ENCODE data around the gene NOX3. TPM values are rescaled to one million over a fixed set of nuclear protein-coding genes. Genes with fewer than 3 reads are reported as not detected.

NOX3 gene
- total RNA-seq, 1 experiment from 2014 or later = not detected

- TF ChIP-seq CTCF (conservative IDR thresholded peaks at IDR 0.05) = no peak
- no peak overlapping the region for H3K9ac ChIP-seq (ENCODE audit: extremely low read depth, insufficient read length, low read length)
- no peaks in the 10 kb centered on the region for H3K79me1 ChIP-seq (ENCODE audit: insufficient read depth, low read depth, low read length, poor library complexity, severe bottlenecking)
- no peak overlapping the region for H3K23ac ChIP-seq (ENCODE audit: insufficient read length, low read depth, low read length)
- H4K20me1 ChIP-seq (ENCODE audit: control insufficient read depth, insufficient read depth, insufficient read length) = no peaks in the 10 kb centered on the region
- H3K4ac ChIP-seq (ENCODE audit: low read depth, low read length) = no peak overlapping the region
- H2BK12ac ChIP-seq (ENCODE audit: insufficient read length, low read depth, low read length) = no peak overlapping the region
- H4K91ac ChIP-seq (ENCODE audit: insufficient read length, low read depth, low read length) = no peak overlapping the region
- H2BK120ac ChIP-seq (ENCODE audit: low read depth, low read length, poor library complexity, severe bottlenecking) = no peak overlapping the region
- no peaks in the 10 kb centered on the region for H3K23me2 ChIP-seq (ENCODE audit: insufficient read length, low read depth, low read length, poor library complexity, severe bottlenecking)
- Mint-ChIP-seq H3K4me3 (no peak overlapping the region), H3K36me3 (ENCODE audit: insufficient read depth in 1 of 3, low read depth in 3 of 3) (no peaks in the 10 kb centered on the region), H3K9me3 (no peaks in the 10 kb centered on the region), H3K27me3 (ENCODE audit: low read depth) (no peaks in the 10 kb centered on the region; the same call in 1 of the 2 replicates), H3K27ac (no peak overlapping the region), H3K4me1 (peaks cover 12 to 19% of the 10 kb centered on the region in 2 experiments)
- H3K27me3 ChIP-seq (ENCODE audit: insufficient read depth, low read length) = no peaks in the 10 kb centered on the region
- no peak overlapping the region for H3K56ac ChIP-seq (ENCODE audit: insufficient read length, low read depth, low read length)
- no peak overlapping the region for H2AFZ ChIP-seq (ENCODE audit: low read length)
- H3K79me2 ChIP-seq (ENCODE audit: insufficient read depth, low read length) = no peaks in the 10 kb centered on the region
- H3K27ac ChIP-seq (ENCODE audit: insufficient read length, low read depth, low read length) = no peak overlapping the region
- no peak overlapping the region for H3K4me2 ChIP-seq (ENCODE audit: insufficient read depth, insufficient read length, low read length)
- no peak overlapping the region for H4K5ac ChIP-seq (ENCODE audit: insufficient read length, low read depth, low read length)
- no peak overlapping the region for H2BK5ac ChIP-seq (ENCODE audit: insufficient read length, low read length)
- H2BK15ac ChIP-seq (ENCODE audit: low read depth, low read length) = no peak overlapping the region
- WGBS (ENCODE audit: extremely low coverage, insufficient read length, low lambda C conversion rate) = no CpG with 5 or more reads among the region's 4 CpGs
- no peak overlapping the region for H3K18ac ChIP-seq (ENCODE audit: insufficient read length, low read depth, low read length)
- no peak overlapping the region for H3K14ac ChIP-seq (ENCODE audit: insufficient read depth, low read length)
- H3K4me1 ChIP-seq (ENCODE audit: insufficient read depth, low read length) = peaks cover 2% of the 10 kb centered on the region; the same call in 1 of the 2 replicates
- no peak for DNase-seq
- H3K9me3 ChIP-seq (ENCODE audit: control insufficient read depth, low read depth, low read length) = no peaks in the 10 kb centered on the region
- H2BK20ac ChIP-seq (ENCODE audit: low read depth, low read length, poor library complexity, severe bottlenecking) = no peak overlapping the region
- no peak overlapping the region for H4K8ac ChIP-seq (replicated peaks; ENCODE audit: insufficient read length, low read depth, low read length)
- no peak overlapping the region for H3T11ph ChIP-seq (ENCODE audit: low read length)
- no peak overlapping the region for H2AK5ac ChIP-seq (ENCODE audit: insufficient read length, low read length)
Measured at GRCh38 chr6:155454471-155454870, 1.2 kb downstream of the NOX3 start.
